NCI-H526 (cell line): Measurements from ENCODE around the gene PAM.
"Not testable (repeated sequence)": the region's sequence is repeated elsewhere in the genome, so short reads cannot be mapped to it uniquely, and the experiment has no call there.

Experiments
- DNase-seq, 2 experiments: peaks; one replicate each; lab custom pipeline; 2025; lab: John Stamatoyannopoulos, UW

Gene PAM

DNA sequence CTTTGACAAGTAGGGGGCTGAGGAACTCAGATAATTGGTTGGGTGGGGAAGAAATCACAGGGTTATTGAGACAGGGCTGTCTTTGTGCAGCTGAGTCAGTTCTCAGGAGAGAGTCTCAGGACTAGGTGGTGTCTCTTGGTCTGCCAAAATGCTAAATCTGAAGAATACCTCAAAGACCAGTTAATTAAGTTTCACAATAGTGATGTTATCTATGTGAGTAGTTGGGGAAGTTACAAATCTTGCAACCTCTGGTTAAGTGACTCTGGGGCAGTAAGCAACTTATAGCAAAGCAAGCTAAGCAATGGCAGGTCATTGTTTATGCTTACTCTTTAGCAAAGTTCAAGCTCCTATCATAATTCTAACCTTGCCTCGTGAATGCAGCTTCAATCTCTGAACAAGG, 311.2 kb downstream of the PAM start:
- DNase-seq, result no peak

DNA sequence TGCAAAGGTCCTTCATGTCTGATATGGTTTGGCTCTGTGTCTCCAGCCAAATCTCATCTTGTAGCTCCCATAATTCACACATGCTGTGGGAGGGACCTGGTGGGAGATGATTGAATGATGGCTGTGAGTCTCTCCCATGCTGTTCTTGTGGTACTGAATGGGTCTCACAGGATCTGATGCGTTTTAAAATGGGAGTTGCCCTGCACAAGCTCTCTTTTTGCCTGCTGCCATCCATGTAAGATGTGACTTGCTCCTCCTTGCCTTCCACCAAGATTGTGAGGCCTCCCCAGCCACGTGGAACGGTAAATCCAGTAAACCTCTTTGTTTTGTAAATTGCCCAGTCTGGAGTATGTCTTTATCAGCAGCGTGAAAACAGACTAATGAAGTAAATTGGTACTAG, 318.4 kb downstream of the PAM start:
- DNase-seq, result not testable (repeated sequence)

DNA sequence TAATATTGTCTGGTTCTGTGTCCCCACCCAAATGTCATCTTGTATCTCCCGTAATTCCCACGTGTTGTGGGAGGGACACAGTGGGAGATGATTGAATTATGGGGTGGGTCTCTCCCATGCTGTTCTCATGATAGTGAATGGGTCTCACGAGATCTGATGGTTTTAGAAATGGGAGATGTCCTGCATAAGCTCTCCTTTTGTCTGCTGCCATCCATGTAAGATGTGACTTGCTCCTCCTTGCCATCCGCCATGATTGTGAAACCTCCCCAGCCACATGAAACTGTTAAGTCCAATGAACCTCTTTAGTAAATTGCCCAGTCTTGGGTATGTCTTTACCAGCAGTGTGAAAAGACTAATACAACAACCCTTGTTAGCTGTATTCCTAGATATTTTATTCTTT, 320.3 kb downstream of the PAM start:
- no peak for DNase-seq
